Spleen (tissue), 7 donors: ENCODE results near the gene INF2.

Experiments
- CTCF ChIP-seq, 11 experiments: fragments of 200-600 bp in 7 of 11; fragments of 450-650 bp in 4 of 11; sonication (generic) in 4 of 11; IDR thresholded peaks in 8 of 11; conservative IDR thresholded peaks in 3 of 11; 1 replicate in 7 of 11; 2 replicates in 4 of 11; pipeline versions ENCODE4 v1.4.0 to v1.8.0; 2016 to 2021; ENCODE audit warnings: antibody characterized with exemption in 11 of 11, inconsistent platforms in 4 of 11, mild to moderate bottlenecking in 1 of 11
- POLR2A ChIP-seq, 3 donors: fragments of 450-650 bp; IDR thresholded peaks; one replicate each; pipeline ENCODE4 v1.5.1; 2017; ENCODE audit warnings: antibody characterized with exemption in 3 of 3, mild to moderate bottlenecking in 1 of 3
- POLR2AphosphoS5 ChIP-seq, 3 donors: sonication (generic); formaldehyde crosslinking; IDR thresholded peaks; one replicate each; pipeline ENCODE4 v1.5.1; 2017; ENCODE audit warnings: antibody characterized with exemption in 3 of 3
- donor health status: DM: no; HTN: no; CAD: no; lungs with moderate emphysema.
- donor health status: DM: no; HTN: no; CAD: no.
- donor health status: DM: no; HTN: no; CAD: no.

DNA sequence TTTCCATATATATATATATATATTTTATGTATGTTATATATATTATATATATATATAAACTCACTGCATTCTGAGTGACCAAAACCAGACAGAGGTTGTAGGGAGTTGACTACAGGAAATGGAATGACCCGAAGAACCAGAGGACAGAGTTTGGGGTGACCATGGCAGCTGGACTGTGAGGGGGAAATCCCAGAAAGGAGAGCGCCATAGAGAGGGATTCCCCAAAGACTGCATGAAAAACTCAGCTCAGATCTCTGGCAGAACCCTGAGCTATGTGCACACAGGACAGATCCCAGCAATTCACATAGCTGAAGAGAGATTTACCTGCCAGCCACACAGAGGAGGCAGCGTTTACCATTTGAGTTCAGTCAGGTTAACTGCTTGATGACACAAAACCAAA lies 19.7 kb upstream of the INF2 start:
- TF ChIP-seq CTCF (IDR thresholded peaks at IDR 0.05 in 8 of 11, conservative IDR thresholded peaks at IDR 0.05 in 3 of 11) (no peak), POLR2A (IDR thresholded peaks at IDR 0.05) (no peak), POLR2AphosphoS5 (IDR thresholded peaks at IDR 0.05) (no peak)
